AG10803 (cell line): ENCODE data around the gene TBX18.
A peak's percentile ranks its signal among the peaks of the same experiment; 100 is the strongest.

Experiments used
- DNase-seq: peaks from one replicate; pipeline ENCODE4 v3.0.0; 2010; ENCODE audit warnings: low read depth
- H3K4me3 ChIP-seq: 2 replicates; pipeline ENCODE4 v1.5.1; 2011; ENCODE audit warnings: mild to moderate bottlenecking, low read length, control low read depth
- TF ChIP-seq, protein P1 (sequence below): conservative IDR thresholded peaks from 2 replicates; pipeline ENCODE4 v1.5.1; 2011; ENCODE audit warnings: mild to moderate bottlenecking, low read length, control low read depth, inconsistent platforms

The TBX18 gene

DNA sequence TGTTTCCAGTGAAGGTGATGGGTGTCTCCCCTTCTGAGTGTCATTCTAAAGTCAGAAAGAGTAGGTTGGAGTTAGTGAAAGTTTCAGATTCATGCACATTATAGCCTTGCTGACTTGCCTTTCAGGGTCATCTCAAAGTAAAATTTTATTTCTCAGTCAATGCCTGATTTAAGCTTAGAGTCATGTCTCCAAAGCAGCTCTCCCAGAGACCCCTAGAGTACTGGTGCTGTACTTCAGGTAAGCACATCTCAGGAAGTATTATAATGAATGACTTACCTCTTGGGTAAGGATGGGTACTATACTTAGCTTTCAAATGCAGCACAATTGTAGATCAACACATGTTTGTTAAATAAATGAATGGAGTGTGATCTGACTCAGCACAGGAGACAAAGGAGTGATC lies 116.0 kb downstream of the TBX18 start:
- no peak for DNase-seq
- TF ChIP-seq, protein P1, sequence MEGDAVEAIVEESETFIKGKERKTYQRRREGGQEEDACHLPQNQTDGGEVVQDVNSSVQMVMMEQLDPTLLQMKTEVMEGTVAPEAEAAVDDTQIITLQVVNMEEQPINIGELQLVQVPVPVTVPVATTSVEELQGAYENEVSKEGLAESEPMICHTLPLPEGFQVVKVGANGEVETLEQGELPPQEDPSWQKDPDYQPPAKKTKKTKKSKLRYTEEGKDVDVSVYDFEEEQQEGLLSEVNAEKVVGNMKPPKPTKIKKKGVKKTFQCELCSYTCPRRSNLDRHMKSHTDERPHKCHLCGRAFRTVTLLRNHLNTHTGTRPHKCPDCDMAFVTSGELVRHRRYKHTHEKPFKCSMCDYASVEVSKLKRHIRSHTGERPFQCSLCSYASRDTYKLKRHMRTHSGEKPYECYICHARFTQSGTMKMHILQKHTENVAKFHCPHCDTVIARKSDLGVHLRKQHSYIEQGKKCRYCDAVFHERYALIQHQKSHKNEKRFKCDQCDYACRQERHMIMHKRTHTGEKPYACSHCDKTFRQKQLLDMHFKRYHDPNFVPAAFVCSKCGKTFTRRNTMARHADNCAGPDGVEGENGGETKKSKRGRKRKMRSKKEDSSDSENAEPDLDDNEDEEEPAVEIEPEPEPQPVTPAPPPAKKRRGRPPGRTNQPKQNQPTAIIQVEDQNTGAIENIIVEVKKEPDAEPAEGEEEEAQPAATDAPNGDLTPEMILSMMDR = no peak
- no peak overlapping the region for H3K4me3 ChIP-seq

DNA sequence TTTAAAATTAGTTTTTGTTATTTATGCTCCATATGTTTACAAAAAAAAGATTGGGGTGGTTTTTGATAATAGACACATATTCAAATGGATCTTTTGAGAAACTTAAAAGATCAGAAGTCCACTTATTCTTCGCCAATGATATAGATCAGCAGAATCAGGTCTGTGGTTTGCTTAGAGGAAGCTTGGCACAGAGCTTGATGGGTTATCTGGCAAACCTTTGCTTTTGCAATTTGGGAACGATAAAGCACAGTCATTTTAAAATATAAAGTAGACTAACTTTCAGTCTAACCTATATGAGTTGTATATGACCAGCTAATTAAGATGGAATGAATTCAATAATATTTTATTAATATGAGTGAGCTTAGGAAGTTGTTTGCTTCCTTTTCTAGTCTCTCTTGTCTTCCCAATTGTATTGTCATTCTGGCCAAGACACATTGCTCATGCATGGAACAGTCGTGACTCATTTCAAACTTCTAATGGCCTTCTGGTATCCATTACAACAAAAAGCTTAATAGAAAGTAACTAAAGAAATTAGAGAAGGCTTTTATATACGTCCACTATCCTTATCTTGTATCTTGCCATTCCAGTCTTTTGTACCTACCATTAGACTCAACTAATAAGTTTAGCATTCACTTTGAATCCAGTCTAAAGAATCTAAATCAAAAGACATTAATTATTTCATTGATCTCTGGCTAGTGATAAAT lies 118.7 kb downstream of the TBX18 start:
- peak; percentile 73 for DNase-seq
- H3K4me3 ChIP-seq = no peak overlapping the region
- TF ChIP-seq, protein P1 = no peak

DNA sequence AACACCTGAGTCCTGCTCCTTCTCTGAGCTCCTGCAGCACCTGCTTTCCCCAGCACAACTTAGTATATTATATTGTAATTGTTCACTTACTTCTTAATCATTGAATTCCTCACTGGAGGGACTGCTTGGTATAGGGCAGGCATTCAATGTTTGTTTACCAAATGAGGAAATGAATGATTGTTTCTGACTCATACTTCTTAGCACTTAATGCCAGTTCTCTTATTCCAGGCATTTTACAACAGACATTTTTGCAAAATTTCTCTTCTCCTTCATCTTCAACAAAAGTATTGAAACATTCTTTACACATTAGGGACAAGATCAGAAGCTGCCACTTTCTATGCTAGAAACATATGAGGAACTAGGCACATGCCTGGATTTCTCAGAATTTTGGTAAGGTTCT lies 119.4 kb downstream of the TBX18 start:
- TF ChIP-seq, protein P1 = no peak
- DNase-seq = peak; percentile 53
- no peak overlapping the region for H3K4me3 ChIP-seq

DNA sequence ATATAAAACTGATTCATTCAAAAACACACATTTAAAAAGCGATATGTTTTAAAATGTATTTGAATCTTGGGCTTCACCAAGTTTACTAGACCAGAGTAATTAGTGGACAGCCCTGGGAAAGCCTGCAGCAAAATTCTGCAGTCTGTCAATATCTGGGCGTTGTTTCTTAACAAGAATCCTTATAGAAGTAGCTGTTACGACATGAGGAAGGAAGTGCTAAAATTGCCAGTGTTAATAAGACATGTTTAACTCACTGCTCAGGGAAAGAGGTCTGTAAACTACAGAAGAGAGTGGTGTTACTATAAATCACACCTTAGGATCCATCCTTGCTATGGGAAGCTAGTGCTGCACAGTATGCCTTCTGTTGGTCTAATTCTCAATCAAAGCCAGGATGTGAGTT lies 120.6 kb downstream of the TBX18 start:
- H3K4me3 ChIP-seq = no peak overlapping the region
- DNase-seq = no peak
- TF ChIP-seq, protein P1 = no peak

DNA sequence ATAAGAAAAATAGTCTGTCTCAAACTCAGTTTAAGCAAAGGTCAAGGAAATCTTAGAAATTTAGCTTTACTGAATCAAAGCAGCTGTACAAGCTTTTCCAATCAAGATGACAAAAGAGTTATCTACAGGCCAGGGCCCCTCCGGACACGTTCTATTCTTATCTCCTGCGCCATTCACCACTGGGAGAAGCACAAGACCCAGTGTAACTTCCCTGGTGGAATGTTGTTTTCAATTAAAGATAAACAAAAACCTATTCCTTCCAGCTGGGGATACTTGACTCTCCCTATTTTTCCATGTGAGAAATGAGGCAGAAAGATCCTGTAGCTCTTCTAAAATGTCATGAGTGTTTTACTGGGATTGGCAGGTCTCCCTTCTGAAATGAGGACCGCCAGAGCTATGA lies 123.3 kb downstream of the TBX18 start:
- TF ChIP-seq, protein P1 = no peak
- H3K4me3 ChIP-seq = no peak overlapping the region
- no peak for DNase-seq

DNA sequence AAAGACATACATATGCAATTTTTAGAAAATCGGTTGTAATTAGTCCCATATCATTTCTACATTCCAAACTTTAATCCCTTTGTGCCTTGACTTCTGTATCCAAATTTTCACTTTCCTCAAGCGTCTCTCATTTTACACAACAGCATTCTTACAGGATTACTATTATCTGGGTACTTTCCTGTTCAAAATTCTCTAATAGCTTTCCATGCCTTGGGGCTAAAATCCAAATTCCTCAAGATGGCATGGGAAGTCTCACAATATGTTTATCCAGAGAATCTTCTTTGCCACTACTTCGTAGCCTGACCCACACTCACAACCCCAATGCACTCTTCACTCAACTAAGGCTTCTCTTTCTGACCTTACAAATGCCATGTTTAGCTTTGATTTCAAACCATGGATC lies 125.0 kb downstream of the TBX18 start:
- DNase-seq = peak; percentile 34
- H3K4me3 ChIP-seq = no peak overlapping the region
- TF ChIP-seq, protein P1 = no peak

DNA sequence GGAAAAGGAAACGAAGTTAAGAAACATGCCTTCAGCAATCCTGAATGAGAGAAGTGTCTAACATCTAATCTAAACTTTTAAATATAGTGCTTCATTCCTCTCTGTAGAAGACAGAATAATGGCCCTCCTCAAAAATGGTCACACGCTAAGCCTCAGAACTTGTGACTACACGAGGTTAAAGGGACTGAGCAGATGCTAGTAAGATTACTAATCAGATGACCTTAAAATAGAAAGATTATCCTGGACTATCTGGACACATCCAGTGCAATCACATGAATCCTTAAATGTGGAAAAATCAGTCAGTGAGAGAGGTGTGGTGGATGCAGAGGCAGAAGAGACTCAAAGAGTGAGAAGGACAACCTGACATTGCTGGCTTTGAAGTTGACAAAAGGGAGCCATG lies 126.1 kb downstream of the TBX18 start:
- TF ChIP-seq, protein P1 = no peak
- DNase-seq = no peak
- H3K4me3 ChIP-seq = no peak overlapping the region
